ENCODE data around the gene RAET1G.
"Not testable (repeated sequence)": the region's sequence is repeated elsewhere in the genome, so short reads cannot be mapped to it uniquely, and the experiment has no call there.

The RAET1G gene, protein sequence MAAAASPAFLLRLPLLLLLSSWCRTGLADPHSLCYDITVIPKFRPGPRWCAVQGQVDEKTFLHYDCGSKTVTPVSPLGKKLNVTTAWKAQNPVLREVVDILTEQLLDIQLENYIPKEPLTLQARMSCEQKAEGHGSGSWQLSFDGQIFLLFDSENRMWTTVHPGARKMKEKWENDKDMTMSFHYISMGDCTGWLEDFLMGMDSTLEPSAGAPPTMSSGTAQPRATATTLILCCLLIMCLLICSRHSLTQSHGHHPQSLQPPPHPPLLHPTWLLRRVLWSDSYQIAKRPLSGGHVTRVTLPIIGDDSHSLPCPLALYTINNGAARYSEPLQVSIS

DNA sequence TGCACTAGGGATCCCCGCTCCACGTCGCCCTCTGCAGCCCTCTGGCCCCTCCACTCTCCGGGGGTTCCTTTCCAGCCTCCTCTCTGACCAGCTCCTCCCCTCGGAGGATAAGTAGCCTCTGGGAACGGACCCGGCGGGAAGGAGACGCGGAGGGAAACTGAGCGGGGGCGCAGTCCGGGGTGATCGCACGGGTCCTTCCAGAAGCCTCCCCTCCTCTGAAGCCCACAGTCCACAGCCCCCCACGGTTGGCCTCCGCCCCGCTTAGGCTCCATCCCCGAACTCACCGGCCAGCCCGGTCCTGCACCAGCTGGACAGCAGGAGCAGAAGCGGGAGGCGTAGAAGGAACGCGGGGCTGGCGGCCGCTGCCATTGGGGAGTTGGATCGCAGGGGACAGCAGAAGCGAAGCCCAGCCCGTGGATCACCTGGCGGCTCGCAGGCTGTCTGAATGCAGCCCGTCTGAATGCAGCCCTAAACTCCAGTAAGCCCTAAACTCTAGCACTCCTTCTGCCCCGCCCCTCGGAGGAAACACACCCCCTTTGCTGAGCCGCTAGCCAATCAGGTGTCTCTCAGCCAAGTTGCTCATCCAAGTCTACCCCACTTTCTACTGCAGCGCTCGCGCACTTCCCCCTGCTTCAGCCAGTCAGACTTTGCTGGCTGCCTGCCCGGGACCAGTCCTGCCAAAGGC is at the start of gene RAET1G:
Gene RAET1G (minus strand): TSS at position 480 of the 685 bp plus-strand sequence. CDS start 111 bp downstream, at position 369.
- peak; percentile 88 for DNase-seq (ENCODE audit: low read depth, low spot score)

DNA sequence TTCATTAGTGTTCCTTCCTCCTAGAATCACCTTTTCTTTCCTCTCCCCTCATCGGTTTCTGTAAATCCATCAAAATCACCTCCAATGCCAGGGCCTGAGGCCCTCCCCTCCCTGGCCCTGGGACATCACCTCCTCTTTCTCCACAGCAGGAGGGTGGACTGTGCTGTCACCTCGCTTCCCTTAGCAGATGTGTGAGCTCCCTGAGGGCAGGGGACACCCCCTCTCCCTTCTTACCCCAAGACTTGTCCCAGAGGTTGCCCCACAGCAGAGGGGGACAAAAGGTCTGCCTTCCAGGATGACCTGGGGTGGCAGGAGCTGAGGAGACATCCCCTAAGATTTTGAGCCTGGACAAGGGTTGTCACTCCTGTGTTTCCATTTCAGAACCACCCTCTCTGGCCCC is 46.7 kb upstream of the RAET1G start:
- no peak for DNase-seq (ENCODE audit: low read depth, low spot score)

DNA sequence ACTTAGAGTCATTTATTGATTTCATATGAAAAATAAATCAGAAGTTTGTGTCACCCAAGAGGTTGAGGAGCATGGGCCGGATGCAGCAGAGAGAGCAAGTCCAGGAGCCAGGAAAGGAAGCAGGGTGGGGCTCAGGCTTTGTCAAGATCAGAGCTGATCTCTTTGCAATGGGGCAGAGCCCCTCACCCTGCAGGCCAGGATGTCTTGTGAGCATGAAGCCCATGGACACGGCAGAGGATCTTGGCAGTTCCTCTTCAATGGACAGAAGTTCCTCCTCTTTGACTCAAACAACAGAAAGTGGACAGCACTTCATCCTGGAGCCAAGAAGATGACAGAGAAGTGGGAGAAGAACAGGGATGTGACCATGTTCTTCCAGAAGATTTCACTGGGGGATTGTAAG is 46.0 kb upstream of the RAET1G start:
- DNase-seq (ENCODE audit: low read depth, low spot score), result not testable (repeated sequence)

DNA sequence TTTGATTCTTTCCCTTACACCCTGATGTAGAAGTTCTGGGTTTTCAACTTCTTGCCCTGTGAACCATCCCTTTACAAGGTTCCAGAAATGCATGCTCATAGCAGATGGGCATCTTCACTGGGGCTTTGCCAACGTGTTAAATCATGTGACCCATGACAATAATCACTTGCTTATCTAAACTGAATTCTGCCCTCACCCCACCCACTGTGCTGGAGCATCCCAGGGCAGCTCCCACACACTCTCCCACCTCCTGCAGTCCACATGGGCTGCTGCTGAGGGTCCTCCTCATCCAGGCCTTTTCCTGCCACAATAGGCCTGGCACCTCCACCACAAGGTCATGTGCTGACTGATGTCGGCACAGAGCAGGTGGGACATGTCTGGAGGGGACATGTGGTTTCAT is 45.1 kb upstream of the RAET1G start:
- not testable (repeated sequence) for DNase-seq (ENCODE audit: low read depth, low spot score)

DNA sequence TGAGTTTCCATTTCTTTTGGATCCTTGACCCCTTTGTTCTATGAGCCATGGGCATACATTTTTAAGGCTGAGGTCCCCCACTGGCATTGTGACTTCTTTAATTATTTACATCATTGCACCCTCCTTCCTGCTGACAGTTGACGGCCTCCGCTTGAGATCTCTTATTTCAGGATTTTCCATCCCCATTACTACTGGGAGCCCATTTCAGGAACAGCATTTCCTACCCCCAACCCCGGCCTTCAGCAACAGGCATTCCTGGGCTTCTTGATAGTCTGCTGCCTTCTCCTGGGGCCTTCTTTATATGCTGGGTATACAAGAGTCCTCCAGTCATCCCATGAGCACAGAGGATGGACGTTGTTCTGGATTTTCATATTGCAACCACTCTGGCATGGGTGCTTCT is 44.7 kb upstream of the RAET1G start:
- no peak for DNase-seq (ENCODE audit: low read depth, low spot score)

DNA sequence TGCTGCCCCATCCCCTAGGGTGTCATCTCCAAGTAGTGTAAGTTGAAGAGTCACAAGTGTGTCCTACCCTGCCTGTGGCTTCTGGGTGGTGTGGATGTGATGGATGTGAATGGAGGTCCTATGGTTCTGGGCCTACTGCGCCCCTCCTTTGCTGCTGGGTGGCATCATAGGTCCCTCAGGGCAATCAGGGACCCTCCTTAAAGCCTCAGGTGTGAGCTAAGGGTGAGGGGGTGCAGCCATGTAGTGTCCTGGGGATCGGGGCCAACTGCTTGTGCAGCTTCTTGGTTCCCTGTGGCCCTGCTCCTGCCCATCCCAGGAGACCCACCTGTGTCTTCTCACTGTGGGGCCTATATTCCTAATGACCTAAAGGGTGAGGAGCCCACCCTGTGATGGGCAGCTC is 43.4 kb upstream of the RAET1G start:
- not testable (repeated sequence) for DNase-seq (ENCODE audit: low read depth, low spot score)

DNA sequence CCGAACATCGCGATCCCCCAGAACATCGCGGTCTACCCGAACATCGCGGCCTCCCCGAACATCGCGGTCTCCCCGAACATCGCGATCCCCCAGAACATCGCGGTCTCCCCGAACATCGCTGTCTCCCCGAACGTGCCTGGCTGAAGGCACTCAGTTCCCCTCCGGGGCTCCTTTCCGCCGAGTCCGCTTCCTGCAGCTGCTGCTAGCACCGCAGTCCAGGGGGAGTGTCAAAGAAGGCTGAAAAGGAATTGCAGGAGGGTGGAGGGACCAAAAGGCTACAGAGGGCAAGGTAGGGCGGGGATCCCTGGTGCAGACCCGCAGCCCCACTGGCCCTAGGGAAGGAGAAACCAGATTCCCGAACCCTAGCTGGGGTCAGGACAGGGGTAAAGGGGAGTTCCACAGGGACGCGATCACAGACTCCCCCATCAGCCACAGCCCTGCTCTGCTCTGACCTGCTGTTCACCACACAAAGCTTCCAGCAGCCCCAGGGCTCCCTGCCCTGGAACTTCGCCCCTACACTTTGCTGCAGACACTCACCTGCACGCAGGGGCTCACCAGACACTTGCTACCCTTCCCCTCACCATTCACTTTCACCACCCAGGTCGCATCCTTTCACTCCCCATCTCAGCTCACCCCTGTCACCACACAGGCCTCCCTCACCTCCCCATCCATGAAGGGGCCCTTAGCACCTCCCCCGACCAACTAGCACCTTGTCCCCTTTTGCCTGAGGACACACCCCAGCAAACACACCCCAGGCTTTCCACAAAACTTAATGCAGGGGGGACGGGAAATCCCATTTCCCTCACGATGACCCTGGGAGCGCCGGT is 42.5 kb upstream of the RAET1G start:
- no peak for DNase-seq (ENCODE audit: low read depth, low spot score)

DNA sequence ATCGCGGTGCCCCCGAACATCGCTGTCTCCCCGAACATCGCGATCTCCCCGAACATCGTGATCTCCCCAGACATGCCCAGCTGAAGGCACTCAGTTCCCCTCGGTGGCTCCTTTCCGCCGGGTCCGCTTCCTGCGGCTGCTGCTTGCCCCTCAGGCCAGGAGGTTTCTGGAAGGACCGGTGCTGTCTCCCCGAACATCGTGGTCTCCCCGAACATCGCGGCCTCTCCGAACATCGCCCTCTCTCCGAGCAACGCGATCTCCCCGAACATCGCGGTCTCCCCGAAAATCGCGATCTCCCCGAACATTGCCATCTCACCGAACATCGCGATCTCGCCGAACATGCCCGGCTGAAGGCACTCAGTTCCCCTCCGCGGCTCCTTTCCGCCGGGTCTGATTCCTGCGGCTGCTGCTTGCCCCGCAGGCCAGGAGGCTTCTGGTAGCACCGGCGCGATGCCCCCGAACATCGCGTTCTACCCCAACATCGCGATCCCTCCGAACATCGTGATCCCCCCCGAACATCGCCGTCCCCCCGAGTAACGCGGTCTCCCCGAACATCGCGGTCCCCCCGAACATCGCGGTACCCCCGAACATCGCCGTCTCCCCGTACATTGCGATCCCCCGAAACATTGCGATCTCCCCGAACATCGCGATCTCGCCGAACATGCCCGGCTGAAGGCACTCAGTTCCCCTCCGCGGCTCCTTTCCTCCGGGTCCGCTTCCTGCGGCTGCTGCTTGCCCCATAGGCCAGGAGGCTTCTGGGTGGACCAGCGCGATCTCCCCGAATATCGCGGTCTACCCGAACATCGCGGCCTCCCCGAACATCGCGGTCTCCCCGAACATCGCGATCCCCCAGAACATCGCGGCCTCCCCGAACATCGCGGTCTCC is 41.6 kb upstream of the RAET1G start:
- DNase-seq (ENCODE audit: low read depth, low spot score), result no peak

DNA sequence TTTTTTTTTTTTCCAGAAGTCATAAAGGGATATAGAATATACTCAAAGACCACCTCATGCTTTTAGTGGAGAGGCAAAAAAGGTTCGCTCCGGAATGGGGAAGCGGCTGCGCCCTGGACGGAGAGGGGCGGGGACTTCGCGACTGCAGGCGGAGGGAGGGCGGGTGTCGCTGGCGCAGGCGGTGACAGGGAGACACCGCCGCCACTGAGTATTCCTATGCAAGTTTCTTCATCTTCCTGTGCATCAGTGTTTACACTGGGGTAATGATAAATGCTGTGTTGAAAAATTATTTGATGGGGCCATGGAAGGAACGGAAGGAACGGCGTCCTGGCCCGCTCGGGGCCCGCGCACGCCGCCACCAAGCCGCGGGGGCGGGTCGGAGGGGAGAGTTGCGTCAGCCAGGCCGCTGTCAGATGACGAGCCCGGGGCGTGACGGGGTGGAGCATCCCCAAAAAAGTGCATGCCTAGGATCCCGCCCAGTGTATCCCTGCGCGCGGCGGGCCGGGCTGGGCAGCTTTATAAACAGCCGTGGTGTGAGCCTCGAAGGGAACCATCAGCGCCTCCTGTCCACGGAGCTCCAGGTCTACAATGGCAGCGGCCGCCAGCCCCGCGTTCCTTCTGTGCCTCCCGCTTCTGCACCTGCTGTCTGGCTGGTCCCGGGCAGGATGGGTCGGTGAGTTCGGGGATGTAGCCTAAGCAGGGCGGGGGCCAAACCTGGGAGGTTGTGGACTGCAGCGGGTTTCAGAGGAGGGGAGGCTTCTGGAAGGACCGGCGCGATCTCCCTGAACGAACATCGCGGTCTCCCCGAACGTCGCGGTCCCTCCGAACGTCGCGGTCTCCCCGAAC is 40.8 kb upstream of the RAET1G start, which contains the start of gene ULBP1:
Gene ULBP1 (plus strand): TSS at position 482 of the 846 bp plus-strand sequence. CDS start 107 bp downstream, at position 589.
- no peak for DNase-seq (ENCODE audit: low read depth, low spot score)

DNA sequence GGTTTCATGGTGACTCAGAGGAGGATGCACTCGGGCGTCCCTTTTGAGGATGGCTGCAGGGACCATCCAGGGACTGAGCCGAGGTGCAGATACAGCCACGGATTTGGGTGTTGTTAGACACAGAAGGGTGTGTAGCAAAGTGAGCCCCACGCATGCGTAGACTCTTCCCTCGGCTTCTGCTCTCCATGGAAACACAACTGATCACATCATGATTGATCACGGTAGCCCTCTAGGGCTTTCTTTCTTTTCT is 40.2 kb upstream of the RAET1G start:
- no peak for DNase-seq (ENCODE audit: low read depth, low spot score)

DNA sequence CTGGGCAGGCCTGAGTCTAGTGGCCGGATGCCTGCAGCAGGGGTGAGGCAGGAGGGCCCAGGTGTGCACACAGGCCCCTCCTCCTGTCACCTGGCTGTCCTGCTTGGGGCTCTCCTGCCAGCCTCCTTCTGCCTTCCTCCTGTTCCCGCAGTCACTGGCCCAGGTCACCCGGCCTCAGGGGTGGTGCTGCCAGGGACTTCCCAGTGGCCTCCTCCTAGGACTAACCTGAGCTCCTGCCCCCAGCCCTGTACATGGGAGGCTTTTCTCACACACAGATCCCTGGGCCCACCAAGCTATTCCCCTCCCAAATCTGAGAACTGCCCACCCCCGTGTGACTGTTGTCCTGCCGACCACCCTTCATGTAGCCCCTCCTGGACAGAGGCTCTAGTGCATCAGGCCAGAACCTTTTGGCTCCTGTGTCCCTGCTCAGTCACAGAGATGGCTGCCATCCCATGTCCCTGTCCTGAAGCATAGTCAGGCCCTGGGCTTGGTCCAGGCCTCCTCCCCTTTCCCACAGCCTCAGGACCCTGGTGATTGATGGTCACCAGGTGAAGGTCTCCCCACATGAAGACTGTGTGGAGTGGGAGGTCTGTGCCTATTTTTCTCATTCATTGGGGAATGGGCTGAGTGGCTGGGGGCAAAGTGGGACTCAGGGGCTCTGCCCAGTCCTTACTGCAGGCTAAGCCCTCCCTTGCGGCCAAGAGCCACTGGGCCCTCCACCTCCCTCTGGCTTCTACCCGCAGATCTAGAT is 39.7 kb upstream of the RAET1G start:
- DNase-seq (ENCODE audit: low read depth, low spot score), result no peak

DNA sequence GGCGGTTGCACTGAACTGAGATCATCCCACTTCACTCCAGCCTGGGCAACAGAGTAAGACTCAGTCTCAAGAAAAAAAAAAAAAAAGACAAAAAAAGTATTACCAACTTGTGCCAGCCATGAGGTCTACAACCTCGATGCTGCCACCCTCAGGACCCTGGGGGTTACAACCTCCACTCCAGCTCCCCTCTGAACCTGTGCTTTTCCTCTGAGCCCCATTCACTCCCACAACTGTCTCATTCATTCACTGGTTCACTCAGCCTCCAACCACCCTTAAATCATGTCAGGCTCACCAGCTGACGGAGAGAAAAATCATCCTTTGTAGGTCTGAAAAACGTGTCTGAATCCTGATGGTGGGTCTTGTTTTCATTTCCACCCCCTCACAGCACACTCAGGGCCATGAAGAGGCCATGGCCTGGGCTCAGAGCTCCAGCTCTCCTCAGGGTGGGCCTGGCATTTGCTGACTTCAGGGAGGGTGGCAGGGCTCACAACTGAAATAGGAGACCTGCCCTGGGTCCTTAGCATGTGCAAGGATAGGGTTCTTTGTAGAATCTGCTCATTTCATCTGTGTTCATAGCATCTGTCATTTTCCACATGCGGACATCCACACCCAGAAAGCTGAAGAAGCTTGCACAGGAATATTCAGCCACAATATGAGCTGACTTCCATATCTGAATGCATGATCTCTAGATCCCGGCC is 39.0 kb upstream of the RAET1G start:
- DNase-seq (ENCODE audit: low read depth, low spot score), result no peak

DNA sequence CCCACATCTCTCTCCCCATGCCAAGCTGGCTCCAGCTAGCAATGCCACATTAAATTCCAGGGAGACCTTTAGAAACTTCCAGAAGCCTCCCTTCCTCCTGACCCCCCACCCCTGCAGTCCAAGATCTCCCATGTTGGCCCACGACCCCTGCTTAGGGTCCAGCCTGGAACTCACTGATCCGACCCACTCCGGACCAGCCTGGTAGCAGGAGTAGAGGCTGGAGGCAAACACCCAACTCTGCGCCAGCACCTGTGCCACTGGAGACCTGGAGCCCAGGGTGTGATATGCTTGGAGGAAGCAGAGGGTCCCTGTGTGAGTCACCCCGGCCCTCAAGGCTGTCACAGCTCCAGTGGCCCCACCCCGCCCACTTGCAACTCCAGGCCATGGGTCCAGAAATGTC is 37.6 kb upstream of the RAET1G start:
- DNase-seq (ENCODE audit: low read depth, low spot score), result no peak

DNA sequence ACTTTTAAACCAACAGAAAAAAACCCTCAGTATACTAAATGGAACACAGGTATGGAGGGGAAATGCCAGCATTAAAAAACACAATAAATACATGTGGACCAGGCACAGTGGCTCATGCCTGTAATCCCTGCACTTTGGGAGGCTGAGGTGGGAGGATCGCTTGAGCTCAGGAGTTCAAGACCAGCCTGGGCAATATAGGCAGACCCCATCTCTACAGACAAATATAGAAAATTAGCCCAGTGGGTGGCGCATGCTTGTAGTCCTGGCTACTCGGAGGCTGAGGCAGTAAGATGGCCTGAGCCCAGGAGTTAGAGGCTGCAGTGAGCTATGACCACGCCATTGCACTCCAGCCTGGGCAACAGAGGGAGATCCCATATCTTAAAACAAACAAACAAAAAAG is 36.9 kb upstream of the RAET1G start:
- DNase-seq (ENCODE audit: low read depth, low spot score), result not testable (repeated sequence)

DNA sequence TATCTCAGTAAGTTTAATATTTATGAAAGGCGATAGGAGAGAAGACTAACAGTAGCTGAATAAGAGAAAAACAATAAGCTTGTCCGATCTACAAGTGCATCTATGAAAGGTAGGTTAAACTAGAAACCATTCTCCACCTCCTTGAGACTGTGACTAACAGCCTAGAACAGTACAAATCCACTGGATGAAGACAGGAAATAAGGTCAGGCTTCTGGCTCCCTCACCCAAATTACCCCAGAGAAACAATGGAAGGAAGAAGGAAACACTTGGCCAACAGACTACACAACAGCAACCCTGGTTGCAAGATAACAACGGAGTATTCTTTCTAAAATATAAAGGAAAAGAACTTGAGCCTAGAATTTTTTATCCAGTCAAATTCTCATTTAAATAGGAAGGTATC is 35.2 kb upstream of the RAET1G start:
- DNase-seq (ENCODE audit: low read depth, low spot score), result not testable (repeated sequence)

DNA sequence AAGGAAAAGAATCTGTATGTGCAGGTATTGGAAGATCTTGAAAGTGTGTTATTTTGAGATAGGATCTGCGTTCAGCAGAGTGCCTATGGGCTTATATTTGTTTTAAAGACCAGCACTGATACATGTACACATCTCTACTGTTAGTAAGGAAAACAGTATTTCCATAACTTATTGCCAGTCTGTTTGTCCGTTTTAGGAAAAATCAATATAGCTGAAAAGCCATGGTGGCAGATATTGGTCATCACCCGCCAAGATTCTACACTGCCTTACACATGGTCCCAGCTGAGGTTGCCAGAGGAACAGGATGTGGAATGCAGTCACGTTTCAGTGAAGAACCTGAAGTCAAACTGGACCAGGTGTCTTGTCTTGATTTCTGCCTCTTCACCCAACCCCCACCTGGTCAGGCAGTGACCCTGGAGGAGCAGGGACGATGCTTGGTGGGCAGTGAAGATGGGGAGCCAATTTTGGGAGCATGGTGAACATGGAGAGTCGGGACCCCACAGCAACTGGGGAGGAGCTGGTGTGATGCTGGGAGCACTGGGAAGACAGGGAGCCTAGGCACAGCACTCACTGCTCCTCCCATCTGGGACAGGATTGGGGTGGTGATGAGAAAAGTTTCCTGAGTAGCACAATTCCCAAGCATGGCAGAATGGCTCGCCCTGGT is 32.9 kb upstream of the RAET1G start:
- DNase-seq (ENCODE audit: low read depth, low spot score), result not testable (repeated sequence)

DNA sequence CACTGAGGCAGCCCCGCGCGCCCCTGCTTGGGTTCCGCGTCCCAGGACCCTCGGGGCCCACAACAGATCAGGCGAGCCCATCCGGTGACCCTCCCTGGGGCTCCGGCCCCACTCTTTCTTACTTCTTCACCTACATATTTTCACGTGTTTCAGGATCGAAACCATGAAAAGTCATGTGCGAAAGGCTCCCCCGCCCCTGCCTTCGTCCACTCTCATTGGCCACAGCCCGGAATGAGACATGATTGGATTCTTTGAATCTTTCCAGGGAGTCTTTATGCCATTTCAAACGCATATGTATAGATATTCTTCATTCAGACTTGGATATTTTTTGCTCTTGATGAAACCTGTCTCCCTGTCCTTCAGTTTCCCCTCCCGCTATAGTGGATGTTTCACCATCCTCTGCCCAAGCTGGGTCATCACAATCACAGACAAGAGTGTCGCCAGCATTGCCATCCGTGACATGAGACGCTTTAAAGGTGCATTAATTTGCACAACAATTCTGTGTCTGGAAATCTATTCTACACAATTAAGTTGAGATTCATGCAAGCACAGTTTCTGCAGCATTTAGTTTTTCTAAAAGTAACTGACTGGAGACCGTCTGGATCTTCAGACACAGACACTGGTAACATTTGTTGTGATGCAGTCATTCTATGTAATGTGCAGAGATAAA is 32.2 kb upstream of the RAET1G start:
- DNase-seq (ENCODE audit: low read depth, low spot score), result not testable (repeated sequence)

Data from iPS DF 19.7 (cell line).